HepG2 (cell line): Measurements from ENCODE around the gene TAGAP. TPM values are rescaled to one million over a fixed set of nuclear protein-coding genes. Genes with fewer than 3 reads are reported as not detected.

ENCODE experiments used
- ATAC-seq: fragments of 200-7000 bp; cut with Tn5 transposase; 3 replicates; pipeline ENCODE4 v1.9.1; 2020; ENCODE audit warnings: mild to moderate bottlenecking, moderate library complexity
- BruUV-seq: library from RNA; stranded (reverse); fragments of 400-500 nt; replicated peaks from 2 replicates; lab custom pipeline; 2021; lab: Mats Ljungman, UMichigan
- CTCF ChIA-PET: fragments of 300-600 bp; formaldehyde crosslinking; extraction: SDS; loops from one replicate; lab custom pipeline; 2021; ENCODE audit warnings: low total read pairs, inconsistent platforms, low intra/inter-chr PET ratio; lab: Yijun Ruan, JAX
- POLR2A ChIA-PET: fragments of 350-600 bp; sonication (Branson Sonifier 250); formaldehyde crosslinking; loops from one replicate; lab custom pipeline; 2020; ENCODE audit warnings: antibody characterized with exemption, inconsistent platforms; lab: Yijun Ruan, JAX
- DNase-seq: peaks from one replicate; pipeline ENCODE4 v3.0.0-alpha.2; 2015; ENCODE audit warnings: low spot score
- FAIRE-seq: peaks from 3 replicates; lab custom pipeline; 2011; peaks lifted over from hg19 to GRCh38; lab: Jason Lieb, UNC
- H2AFZ ChIP-seq: one replicate; pipeline ENCODE4 v1.6.1; 2011; ENCODE audit warnings: low read length, inconsistent platforms
- H3K27ac ChIP-seq: fragments of 300-600 bp; 3 replicates; pipeline ENCODE4 v1.8.0; 2011; ENCODE audit warnings: mixed run types, mild to moderate bottlenecking, mixed read lengths, low read length, inconsistent platforms; ENCODE audit not compliant: insufficient read depth; ENCODE audit errors: extremely low read length
- H3K27me3 ChIP-seq, 2 experiments: fragments of 200-600 bp in 1 of 2; 2 replicates in 1 of 2; 3 replicates in 1 of 2; pipeline versions ENCODE4 v1.6.0 to v1.8.0; 2011; ENCODE audit warnings: low read length in 2 of 2, mild to moderate bottlenecking in 2 of 2, moderate library complexity in 2 of 2, inconsistent platforms in 1 of 2; ENCODE audit not compliant: insufficient read depth in 2 of 2, control insufficient read depth in 1 of 2
- H3K36me3 ChIP-seq, 2 experiments: fragments of 200-600 bp in 1 of 2; replicated peaks in 1 of 2; 2 replicates in 1 of 2; 3 replicates in 1 of 2; pipeline versions ENCODE4 v1.5.1 to v1.8.0; 2011; ENCODE audit warnings: low read length in 2 of 2, inconsistent platforms in 1 of 2; ENCODE audit not compliant: insufficient read depth in 2 of 2, control insufficient read depth in 1 of 2
- H3K4me1 ChIP-seq: 2 replicates; pipeline ENCODE4 v1.5.1; 2012; ENCODE audit warnings: low read length, inconsistent platforms; ENCODE audit not compliant: insufficient read depth
- H3K4me2 ChIP-seq: 2 replicates; pipeline ENCODE4 v1.6.0; 2011; ENCODE audit warnings: low read depth, low read length, inconsistent platforms
- H3K4me3 ChIP-seq, 3 experiments: fragments of 200-600 bp in 1 of 3; sonication (generic), shearing (Covaris generic) in 1 of 3; replicated peaks in 1 of 3; 2 replicates each; pipeline ENCODE4 v1.5.1; 2011 to 2016; ENCODE audit warnings: low read length in 3 of 3, inconsistent platforms in 2 of 3, low read depth in 2 of 3, mild to moderate bottlenecking in 2 of 3, control low read depth in 1 of 3, mixed read lengths in 1 of 3; ENCODE audit not compliant: insufficient read depth in 1 of 3
- H3K79me2 ChIP-seq: one replicate; pipeline ENCODE4 v1.6.1; 2011; ENCODE audit warnings: low read length, inconsistent platforms; ENCODE audit not compliant: insufficient read depth
- H3K9ac ChIP-seq: 2 replicates; pipeline ENCODE4 v1.6.0; 2011; ENCODE audit warnings: mild to moderate bottlenecking, low read depth, low read length, inconsistent platforms; ENCODE audit not compliant: insufficient read depth
- H3K9me3 ChIP-seq: 2 replicates; pipeline ENCODE4 v1.5.1; 2012; ENCODE audit warnings: mild to moderate bottlenecking, low read length
- H4K20me1 ChIP-seq: 2 replicates; pipeline ENCODE4 v1.6.0; 2011; ENCODE audit warnings: inconsistent platforms, mild to moderate bottlenecking, low read length, moderate library complexity; ENCODE audit not compliant: insufficient read depth
- CC2D1A ChIP-seq: sonication (generic); formaldehyde crosslinking; IDR thresholded peaks from 2 replicates; pipeline ENCODE4 v1.8.1; 2023; ENCODE audit warnings: mild to moderate bottlenecking, missing genetic modification reagents
- CENPX ChIP-seq: sonication (generic); formaldehyde crosslinking; IDR thresholded peaks from 2 replicates; pipeline ENCODE4 v1.9.0; 2021; ENCODE audit warnings: mild to moderate bottlenecking, missing genetic modification reagents, moderate library complexity
- HMG20A ChIP-seq: IDR thresholded peaks from 2 replicates; pipeline ENCODE4 v1.6.1; 2016; ENCODE audit warnings: borderline replicate concordance
- IRF9 ChIP-seq: sonication (generic); formaldehyde crosslinking; IDR thresholded peaks from 2 replicates; pipeline ENCODE4 v1.8.0; 2022; ENCODE audit warnings: missing genetic modification reagents, mild to moderate bottlenecking, borderline replicate concordance
- PHF5A ChIP-seq: IDR thresholded peaks from one replicate; pipeline ENCODE4 v1.6.1; 2018; ENCODE audit warnings: low read depth, missing genetic modification reagents; ENCODE audit not compliant: unreplicated experiment
- POLR2AphosphoS2 ChIP-seq: IDR thresholded peaks from 2 replicates; pipeline ENCODE4 v1.6.1; 2011; ENCODE audit warnings: low read depth, low read length, improper control_type of control experiment
- RAD51 ChIP-seq: fragments of 450-650 bp; IDR thresholded peaks from 2 replicates; pipeline ENCODE4 v1.6.1; 2016; ENCODE audit warnings: borderline replicate concordance
- TOE1 ChIP-seq: sonication (generic); formaldehyde crosslinking; IDR thresholded peaks from 2 replicates; pipeline ENCODE4 v1.4.0; 2020; ENCODE audit warnings: mild to moderate bottlenecking, missing genetic modification reagents
- ZFP91 ChIP-seq: sonication (generic); formaldehyde crosslinking; IDR thresholded peaks from 2 replicates; pipeline ENCODE4 v1.9.0; 2022; ENCODE audit warnings: missing genetic modification reagents, mild to moderate bottlenecking, borderline replicate concordance
- ZNF17 ChIP-seq: sonication (generic); formaldehyde crosslinking; IDR thresholded peaks from 2 replicates; pipeline ENCODE4 v1.5.0; 2020; ENCODE audit warnings: mild to moderate bottlenecking, missing genetic modification reagents
- ZNF260 ChIP-seq: sonication (generic); formaldehyde crosslinking; IDR thresholded peaks from 2 replicates; pipeline ENCODE4 v1.4.0; 2020; ENCODE audit warnings: missing genetic modification reagents, low read depth, mild to moderate bottlenecking, borderline replicate concordance
- ZNF263 ChIP-seq: sonication (generic); formaldehyde crosslinking; IDR thresholded peaks from 2 replicates; pipeline ENCODE4 v1.4.0; 2020; ENCODE audit warnings: missing genetic modification reagents
- ZSCAN30 ChIP-seq: sonication (generic); formaldehyde crosslinking; IDR thresholded peaks from 2 replicates; pipeline ENCODE4 v1.5.0; 2020; ENCODE audit warnings: mild to moderate bottlenecking, missing genetic modification reagents
- WGBS: methylation state at CpG from one replicate; pipeline ENCODE4 v1.1.6; 2017; ENCODE audit warnings: low lambda C conversion rate; 5-methylcytosine and 5-hydroxymethylcytosine counted together
- in situ Hi-C: cut with HindIII; loops from 2 replicates; pipeline ENCODE4 v1.10.0; 2017; ENCODE audit warnings: low pct_unique_long_range_greater_than_20kb; ENCODE audit not compliant: extremely low pct_ligation_motif_present
- intact Hi-C: fragments of 100-400 bp; cut with micrococcal nuclease; formaldehyde crosslinking; loops from one replicate; pipeline ENCODE4 v1.10.0; 2022; ENCODE audit not compliant: unreplicated experiment
- polyA plus RNA-seq, 8 experiments: library from polyadenylated mRNA; depleted of rRNA in 3 of 8; stranded (reverse) in 7 of 8; unstranded in 1 of 8; fragments of >200 nt; fragmentation: Illumina TruSeq in 4 of 8; extraction: Trizol in 4 of 8; gene quantifications; 2 replicates each; pipeline versions ENCODE4 v1.2.1 to v1.2.3, GENCODE V29; 2011 to 2016; ENCODE audit warnings: low read depth in 4 of 8, missing spikeins in 1 of 8, mixed read lengths in 1 of 8; ENCODE audit not compliant: insufficient read depth in 1 of 8
- total RNA-seq, 5 experiments: library from RNA; depleted of rRNA; stranded (reverse); fragments of >200 nt; fragmentation: Illumina TruSeq; extraction: Trizol; gene quantifications; 2 replicates each; pipeline ENCODE4 v1.2.3, GENCODE V29; 2016; ENCODE audit warnings: low read depth in 1 of 5

The TAGAP gene
- total and polyA plus RNA-seq, 2 of the 13 experiments (the other 11 are each of a cell fraction or from before 2014, with no cell fraction given): not detected

- DNase-seq (no peak), FAIRE-seq (no peak), ATAC-seq (no peak)
- in situ Hi-C loops: no loop called here
- H3K27ac ChIP-seq: no peak overlapping the region
- H3K79me2 ChIP-seq: no peaks in the 10 kb centered on the region
- no peak overlapping the region for H2AFZ ChIP-seq
- no peak overlapping the region for H3K4me2 ChIP-seq
- intact Hi-C loops: no loop called here
- no peaks in the 10 kb centered on the region for H4K20me1 ChIP-seq
- H3K4me1 ChIP-seq: no peaks in the 10 kb centered on the region
- no peaks in the 10 kb centered on the region for H3K9me3 ChIP-seq
- no TSS peak for BruUV-seq
- WGBS: 0% methylated on average over 4 of the region's 4 CpGs
- H3K27me3 ChIP-seq: peaks cover 1 to 29% of the 10 kb centered on the region in 2 experiments; a peak in 4 of 5 replicates
- CTCF ChIA-PET: no interaction called here
- no peaks in the 10 kb centered on the region for H3K36me3 ChIP-seq
- TF ChIP-seq ZNF260 (no peak), ZNF263 (CRISPR knock-in tag) (no peak), HMG20A (CRISPR knock-in tag) (no peak), ZFP91 (no peak), TOE1 (CRISPR knock-in tag) (no peak), PHF5A (CRISPR knock-in tag) (no peak), ZSCAN30 (CRISPR knock-in tag) (no peak), ZNF17 (no peak), CC2D1A (CRISPR knock-in tag) (no peak), CENPX (CRISPR knock-in tag) (no peak), RAD51 (no peak), POLR2AphosphoS2 (no peak), IRF9 (CRISPR knock-in tag) (no peak)
- POLR2A ChIA-PET: no interaction called here
- no peak overlapping the region for H3K4me3 ChIP-seq
- no peak overlapping the region for H3K9ac ChIP-seq
Measured at GRCh38 chr6:159080217-159080976, 35.6 kb upstream of the TAGAP start.
